OCI-LY7 (cell line): ENCODE results near the gene KIRREL1.

Source experiments
- CTCF ChIP-seq: fragments of 200-600 bp; sonication (generic); conservative IDR thresholded peaks from 2 replicates; pipeline ENCODE4 v1.5.1; 2014; ENCODE audit warnings: mild to moderate bottlenecking, antibody characterized with exemption, low read length, moderate library complexity, mixed read lengths
- EZH2phosphoT487 ChIP-seq: fragments of 200-600 bp; sonication (generic); IDR thresholded peaks from 2 replicates; pipeline ENCODE4 v1.6.1; 2018; ENCODE audit warnings: low read depth, borderline replicate concordance, mild to moderate bottlenecking, mixed run types, antibody characterized with exemption, low read length, moderate library complexity, mixed read lengths

- no peak for TF ChIP-seq CTCF
- no peak for TF ChIP-seq EZH2phosphoT487
Observed at GRCh38 chr1:158049853-158050252, 56.4 kb downstream of the KIRREL1 start.
